HG03139 (cell line): Measurements from ENCODE around the gene ZNF10.

Experiments used
- ATAC-seq: cut with Tn5 transposase; IDR thresholded peaks from one replicate; pipeline ENCODE4 v1.9.1; 2021; ENCODE audit not compliant: unreplicated experiment

The ZNF10 gene

DNA sequence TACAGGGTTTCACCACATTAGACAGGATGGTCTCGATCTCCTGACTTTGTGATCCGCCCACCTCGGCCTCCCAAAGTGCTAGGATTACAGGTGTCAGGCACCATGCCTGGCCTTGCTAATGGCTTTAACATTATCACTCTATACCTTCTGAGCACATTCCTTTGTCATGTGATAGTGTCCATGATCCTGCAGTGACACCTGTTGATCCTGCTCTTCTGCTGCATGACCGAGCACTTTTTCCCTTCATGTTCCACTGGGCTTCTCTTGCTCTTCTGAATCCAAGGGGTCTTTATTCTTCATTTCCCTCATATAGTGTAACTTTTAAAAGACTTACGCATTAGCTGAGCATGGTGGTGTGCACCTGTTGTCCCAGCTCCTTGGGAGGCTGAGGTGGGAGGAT lies 62.4 kb downstream of the ZNF10 start:
- ATAC-seq = no peak

DNA sequence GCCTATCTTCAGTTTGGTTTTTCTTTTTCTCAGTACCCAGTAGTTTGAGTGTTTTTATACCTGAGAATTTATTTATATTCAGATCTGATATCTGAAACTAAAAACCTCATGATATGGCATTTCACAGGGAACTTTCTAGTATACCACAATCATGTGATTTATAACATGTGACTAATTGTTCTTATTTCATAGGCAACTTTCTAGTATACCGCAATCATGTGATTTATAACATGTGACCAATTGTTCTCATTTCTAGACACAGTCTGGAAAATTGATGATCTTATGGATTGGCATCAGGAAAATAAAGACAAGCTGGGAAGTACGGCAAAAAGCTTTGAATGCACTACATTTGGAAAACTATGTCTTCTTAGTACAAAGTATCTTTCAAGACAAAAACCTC lies 71.5 kb downstream of the ZNF10 start:
- no peak for ATAC-seq

DNA sequence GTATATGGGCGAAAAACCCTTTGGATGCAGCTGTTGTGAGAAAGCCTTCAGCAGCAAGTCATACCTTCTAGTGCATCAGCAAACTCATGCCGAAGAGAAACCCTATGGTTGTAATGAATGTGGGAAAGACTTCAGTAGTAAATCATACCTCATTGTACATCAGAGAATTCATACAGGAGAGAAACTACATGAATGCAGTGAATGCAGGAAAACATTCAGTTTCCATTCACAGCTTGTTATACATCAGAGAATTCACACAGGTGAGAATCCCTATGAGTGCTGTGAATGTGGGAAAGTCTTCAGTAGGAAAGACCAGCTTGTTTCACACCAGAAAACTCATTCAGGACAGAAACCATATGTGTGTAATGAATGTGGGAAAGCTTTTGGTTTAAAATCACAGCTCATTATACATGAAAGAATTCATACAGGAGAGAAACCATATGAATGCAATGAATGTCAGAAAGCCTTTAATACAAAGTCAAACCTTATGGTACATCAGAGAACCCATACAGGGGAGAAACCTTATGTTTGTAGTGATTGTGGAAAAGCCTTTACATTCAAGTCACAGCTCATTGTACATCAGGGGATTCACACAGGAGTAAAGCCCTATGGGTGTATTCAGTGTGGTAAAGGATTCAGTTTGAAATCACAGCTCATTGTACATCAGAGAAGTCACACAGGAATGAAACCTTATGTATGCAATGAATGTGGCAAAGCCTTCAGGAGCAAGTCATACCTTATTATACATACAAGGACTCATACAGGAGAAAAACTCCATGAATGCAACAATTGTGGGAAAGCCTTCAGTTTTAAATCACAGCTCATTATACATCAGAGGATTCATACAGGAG lies 72.3 kb downstream of the ZNF10 start:
- ATAC-seq = no peak

DNA sequence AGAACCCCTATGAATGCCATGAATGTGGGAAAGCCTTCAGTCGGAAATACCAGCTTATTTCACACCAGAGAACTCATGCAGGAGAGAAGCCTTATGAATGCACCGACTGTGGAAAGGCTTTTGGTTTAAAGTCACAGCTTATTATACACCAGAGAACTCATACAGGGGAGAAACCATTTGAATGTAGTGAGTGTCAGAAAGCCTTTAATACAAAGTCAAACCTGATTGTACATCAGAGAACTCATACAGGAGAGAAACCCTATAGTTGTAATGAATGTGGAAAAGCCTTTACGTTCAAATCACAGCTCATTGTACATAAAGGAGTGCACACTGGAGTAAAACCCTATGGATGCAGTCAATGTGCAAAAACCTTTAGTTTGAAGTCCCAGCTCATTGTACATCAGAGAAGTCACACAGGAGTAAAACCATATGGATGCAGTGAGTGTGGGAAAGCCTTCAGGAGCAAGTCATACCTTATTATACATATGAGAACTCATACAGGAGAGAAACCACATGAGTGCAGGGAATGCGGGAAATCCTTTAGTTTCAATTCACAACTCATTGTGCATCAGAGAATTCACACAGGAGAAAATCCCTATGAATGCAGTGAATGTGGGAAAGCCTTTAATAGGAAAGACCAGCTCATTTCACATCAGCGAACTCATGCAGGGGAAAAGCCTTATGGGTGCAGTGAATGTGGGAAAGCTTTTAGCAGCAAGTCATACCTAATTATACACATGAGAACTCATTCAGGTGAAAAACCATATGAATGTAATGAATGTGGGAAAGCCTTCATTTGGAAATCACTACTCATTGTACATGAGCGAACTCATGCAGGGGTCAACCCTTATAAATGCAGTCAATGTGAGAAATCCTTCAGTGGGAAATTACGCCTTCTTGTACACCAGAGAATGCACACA lies 73.2 kb downstream of the ZNF10 start:
- ATAC-seq = no peak

DNA sequence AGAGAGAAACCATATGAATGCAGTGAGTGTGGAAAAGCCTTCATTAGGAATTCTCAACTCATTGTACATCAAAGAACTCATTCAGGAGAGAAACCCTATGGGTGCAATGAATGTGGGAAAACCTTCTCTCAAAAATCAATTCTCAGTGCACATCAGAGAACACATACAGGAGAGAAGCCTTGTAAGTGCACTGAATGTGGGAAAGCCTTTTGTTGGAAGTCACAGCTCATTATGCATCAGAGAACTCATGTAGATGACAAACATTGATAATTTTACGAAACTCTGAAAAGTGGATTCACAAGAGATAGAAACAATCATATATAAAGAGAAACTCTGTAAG lies 73.8 kb downstream of the ZNF10 start:
- no peak for ATAC-seq

DNA sequence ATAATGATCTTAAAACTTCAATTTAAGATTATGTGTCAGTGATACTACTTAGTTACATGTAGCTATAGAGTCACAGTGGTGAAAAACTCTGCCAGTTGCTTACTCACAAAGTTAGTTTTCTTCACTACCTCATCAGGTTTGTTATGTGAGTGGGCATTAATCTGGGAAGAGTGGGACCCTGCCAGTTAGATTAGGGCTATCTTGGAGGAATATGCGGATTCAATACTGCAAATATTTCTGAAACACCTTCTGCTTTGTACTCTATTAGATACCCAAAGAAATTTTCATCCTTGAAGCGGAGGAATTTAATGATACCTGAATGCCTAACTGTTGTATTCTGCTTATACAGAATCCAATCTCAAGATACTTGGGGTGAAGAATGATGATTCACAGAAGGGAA lies 76.0 kb downstream of the ZNF10 start:
- no peak for ATAC-seq
